Adrenal gland (tissue), 5 donors: ENCODE measurements around the gene CFHR2.

Experiments used
- POLR2A ChIP-seq, 2 donors: fragments of 450-650 bp; IDR thresholded peaks; one replicate each; pipeline ENCODE4 v1.6.1; 2017; ENCODE audit warnings: antibody characterized with exemption in 2 of 2, mild to moderate bottlenecking in 2 of 2, moderate library complexity in 1 of 2
- TF ChIP-seq, protein P1 (sequence below), 6 experiments: fragments of 450-650 bp in 4 of 6; fragments of 200-600 bp in 2 of 6; sonication (generic) in 1 of 6; IDR thresholded peaks; 1 replicate in 5 of 6; 2 replicates in 1 of 6; pipeline versions ENCODE4 v1.5.1 to v1.8.0; 2016 to 2021; ENCODE audit warnings: antibody characterized with exemption in 6 of 6, mild to moderate bottlenecking in 2 of 6, moderate library complexity in 1 of 6
- donor health status: DM: no; HTN: no; CAD: no.

DNA sequence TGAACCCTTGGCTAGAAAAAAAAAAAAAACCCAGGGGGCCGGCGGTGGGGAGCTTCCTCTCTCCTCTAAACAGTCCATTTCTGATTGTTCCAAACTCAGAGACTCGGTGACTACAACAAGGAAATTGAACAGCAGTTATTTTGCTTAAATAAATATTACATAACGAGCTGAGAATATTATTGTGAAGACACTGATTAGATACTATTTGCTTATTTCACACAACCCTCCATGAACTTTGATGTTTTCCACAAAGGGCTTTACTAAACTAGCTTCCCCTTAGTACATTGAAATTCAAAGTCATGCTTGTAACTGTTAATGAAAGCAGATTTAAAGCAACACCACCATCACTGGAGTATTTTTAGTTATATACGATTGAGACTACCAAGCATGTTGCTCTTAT lies 33.7 kb downstream of the CFHR2 start, which contains the start of gene CFHR5:
- TF ChIP-seq, protein P1, sequence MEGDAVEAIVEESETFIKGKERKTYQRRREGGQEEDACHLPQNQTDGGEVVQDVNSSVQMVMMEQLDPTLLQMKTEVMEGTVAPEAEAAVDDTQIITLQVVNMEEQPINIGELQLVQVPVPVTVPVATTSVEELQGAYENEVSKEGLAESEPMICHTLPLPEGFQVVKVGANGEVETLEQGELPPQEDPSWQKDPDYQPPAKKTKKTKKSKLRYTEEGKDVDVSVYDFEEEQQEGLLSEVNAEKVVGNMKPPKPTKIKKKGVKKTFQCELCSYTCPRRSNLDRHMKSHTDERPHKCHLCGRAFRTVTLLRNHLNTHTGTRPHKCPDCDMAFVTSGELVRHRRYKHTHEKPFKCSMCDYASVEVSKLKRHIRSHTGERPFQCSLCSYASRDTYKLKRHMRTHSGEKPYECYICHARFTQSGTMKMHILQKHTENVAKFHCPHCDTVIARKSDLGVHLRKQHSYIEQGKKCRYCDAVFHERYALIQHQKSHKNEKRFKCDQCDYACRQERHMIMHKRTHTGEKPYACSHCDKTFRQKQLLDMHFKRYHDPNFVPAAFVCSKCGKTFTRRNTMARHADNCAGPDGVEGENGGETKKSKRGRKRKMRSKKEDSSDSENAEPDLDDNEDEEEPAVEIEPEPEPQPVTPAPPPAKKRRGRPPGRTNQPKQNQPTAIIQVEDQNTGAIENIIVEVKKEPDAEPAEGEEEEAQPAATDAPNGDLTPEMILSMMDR (IDR thresholded peaks at IDR 0.05) = no peak
- TF ChIP-seq POLR2A (IDR thresholded peaks at IDR 0.05) = no peak
